Hepatocyte (in vitro differentiated cells): Measurements from ENCODE around the gene TAF4.

Experiments used
- CTCF ChIP-seq: fragments of 200-600 bp; sonication (generic); IDR thresholded peaks from 2 replicates; pipeline ENCODE4 v1.5.1; 2016; ENCODE audit warnings: antibody characterized with exemption, mild to moderate bottlenecking; ENCODE audit not compliant: poor library complexity
- EZH2 ChIP-seq: fragments of 200-600 bp; sonication (generic); IDR thresholded peaks from 2 replicates; pipeline ENCODE4 v1.6.1; 2016; ENCODE audit warnings: antibody characterized with exemption, mild to moderate bottlenecking, borderline replicate concordance
- EZH2phosphoT487 ChIP-seq: fragments of 200-600 bp; sonication (generic); IDR thresholded peaks from one replicate; pipeline ENCODE4 v1.6.1; 2018; ENCODE audit warnings: antibody characterized with exemption, mild to moderate bottlenecking, low read depth, moderate library complexity; ENCODE audit not compliant: unreplicated experiment, severe bottlenecking

GRCh38 chr20:62049342-62050165 lies 16.1 kb downstream of the TAF4 start:
- TF ChIP-seq EZH2 (no peak), CTCF (no peak), EZH2phosphoT487 (no peak)
